GM19372 (cell line): Measurements from ENCODE around the gene FANCC.

Experiments used
- ATAC-seq: cut with Tn5 transposase; IDR thresholded peaks from one replicate; pipeline ENCODE4 v1.9.1; 2021; ENCODE audit warnings: mild to moderate bottlenecking, low read depth, moderate library complexity; ENCODE audit not compliant: unreplicated experiment

Gene FANCC

GRCh38 chr9:95105519-95106287, 211.8 kb downstream of the FANCC start:
- ATAC-seq: no peak

DNA sequence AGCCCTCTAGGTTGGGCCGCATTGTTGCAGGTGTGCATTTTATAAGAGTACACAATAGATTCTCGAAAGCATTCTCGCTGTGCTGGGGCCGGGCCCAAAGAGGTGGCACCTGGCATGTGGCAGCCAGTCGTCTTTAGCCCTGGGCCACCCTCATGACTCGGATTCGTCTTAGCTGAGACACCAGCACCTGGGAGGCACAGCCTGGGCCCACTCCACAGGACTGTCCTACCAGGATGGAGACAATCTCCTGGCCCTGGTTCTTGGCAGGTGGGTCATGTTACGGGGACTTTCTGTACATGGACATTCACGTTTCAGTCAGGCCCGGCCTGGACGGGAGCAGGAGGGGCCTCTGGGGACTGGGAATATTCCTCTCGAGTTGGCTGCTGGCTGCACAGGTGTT, 212.5 kb downstream of the FANCC start:
- ATAC-seq: no peak

GRCh38 chr9:95104581-95104960, 212.9 kb downstream of the FANCC start:
- ATAC-seq: no peak

GRCh38 chr9:95103871-95104580, 213.5 kb downstream of the FANCC start:
- ATAC-seq: no peak

GRCh38 chr9:95103281-95103771, 214.2 kb downstream of the FANCC start:
- no peak for ATAC-seq

DNA sequence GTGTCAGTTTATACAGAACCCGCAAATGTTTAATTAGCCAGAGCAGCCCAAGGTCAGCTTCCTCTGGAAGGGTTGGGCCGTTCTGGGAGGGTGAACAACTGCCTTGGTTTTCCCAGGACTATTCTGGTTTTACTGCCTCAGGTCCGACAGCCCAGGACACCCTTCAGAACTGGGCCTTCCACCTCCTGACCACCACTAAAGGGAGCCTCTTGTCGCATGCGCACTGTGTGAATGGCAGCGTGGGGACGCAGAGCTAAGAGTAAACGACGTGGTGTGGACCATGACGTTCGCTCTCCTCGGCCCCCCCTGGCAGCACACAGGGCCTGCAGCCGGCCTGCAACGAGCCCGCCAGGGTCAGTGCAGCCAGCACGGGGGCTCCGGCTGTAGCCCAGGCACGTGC, 214.9 kb downstream of the FANCC start:
- ATAC-seq: no peak

- ATAC-seq: no peak
These were observed 215.5 kb downstream of the FANCC start for GRCh38 chr9:95102001-95102433.

DNA sequence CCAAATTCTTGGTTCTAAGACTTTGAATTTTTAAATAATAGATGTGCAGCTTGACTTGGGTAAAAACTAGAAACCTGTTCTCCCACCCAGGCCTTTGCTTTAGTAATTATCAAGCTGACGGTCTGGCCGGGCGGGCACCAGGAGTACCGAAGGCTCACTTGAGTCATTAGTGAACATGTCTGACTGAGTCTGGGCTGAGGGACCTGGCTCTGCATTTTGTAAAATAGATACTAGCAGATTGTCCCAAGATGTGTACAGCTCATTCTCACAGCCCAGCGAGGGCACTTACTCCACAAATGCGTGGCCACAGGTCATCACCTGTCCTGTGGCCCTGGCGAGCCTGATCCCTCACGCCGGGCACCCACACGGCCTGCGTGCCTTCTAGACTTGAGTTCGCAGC, 216.2 kb downstream of the FANCC start:
- ATAC-seq: no peak

GRCh38 chr9:95100071-95100627, 217.4 kb downstream of the FANCC start:
- ATAC-seq: no peak

GRCh38 chr9:95099321-95100070, 218.0 kb downstream of the FANCC start:
- ATAC-seq: no peak

DNA sequence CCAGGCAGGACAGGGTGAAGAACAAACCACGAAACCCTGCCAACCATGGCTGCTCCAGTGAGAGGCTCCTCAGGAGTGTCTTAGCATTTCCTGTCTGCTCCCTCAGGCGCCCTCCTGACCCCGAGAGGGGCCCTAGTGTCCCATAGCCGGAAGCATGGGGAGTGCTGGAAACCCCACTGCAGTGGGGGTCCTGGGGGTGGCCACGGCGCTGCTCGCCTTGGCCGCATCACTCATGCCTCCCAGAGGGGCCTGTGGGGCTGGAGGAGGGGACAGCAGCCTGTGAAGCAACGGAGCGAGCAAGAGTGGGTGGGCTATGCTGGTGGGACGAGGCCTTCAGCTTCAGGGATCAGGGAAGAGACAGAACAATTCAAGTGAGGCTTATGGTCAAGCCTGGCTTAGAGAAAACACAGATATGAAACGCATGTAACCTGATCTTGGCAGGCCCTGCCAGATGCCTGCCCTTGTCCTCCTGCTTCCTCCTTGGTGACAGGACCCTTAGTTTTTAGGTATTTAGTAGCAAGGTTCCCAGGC, 219.1 kb downstream of the FANCC start:
- no peak for ATAC-seq

- ATAC-seq: no peak
These were observed 220.2 kb downstream of the FANCC start for GRCh38 chr9:95097279-95097678.

DNA sequence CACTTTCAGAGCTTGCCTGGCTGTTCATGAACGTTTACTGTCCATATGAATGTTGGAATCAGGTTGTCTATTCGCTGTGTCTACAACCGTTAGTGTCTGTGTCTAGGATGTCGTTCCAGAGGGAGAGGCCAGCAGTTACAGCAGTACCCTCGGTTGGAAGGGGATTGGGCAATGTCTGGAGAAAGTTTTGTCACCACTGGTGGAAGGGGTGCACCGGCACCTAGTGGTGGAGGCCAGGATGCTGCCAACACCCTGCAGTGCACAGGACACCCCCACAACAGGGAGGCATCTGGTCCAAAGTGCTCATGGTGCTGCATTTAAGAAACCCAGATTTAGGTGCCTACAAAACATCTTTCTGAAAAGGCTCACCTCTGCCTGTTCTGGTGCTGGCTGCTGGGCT, 220.7 kb downstream of the FANCC start:
- ATAC-seq: no peak

- no peak for ATAC-seq
These were observed 221.1 kb downstream of the FANCC start for GRCh38 chr9:95096381-95096780.

GRCh38 chr9:95095641-95096355, 221.7 kb downstream of the FANCC start:
- no peak for ATAC-seq

GRCh38 chr9:95094002-95094401, 223.5 kb downstream of the FANCC start:
- ATAC-seq: no peak

DNA sequence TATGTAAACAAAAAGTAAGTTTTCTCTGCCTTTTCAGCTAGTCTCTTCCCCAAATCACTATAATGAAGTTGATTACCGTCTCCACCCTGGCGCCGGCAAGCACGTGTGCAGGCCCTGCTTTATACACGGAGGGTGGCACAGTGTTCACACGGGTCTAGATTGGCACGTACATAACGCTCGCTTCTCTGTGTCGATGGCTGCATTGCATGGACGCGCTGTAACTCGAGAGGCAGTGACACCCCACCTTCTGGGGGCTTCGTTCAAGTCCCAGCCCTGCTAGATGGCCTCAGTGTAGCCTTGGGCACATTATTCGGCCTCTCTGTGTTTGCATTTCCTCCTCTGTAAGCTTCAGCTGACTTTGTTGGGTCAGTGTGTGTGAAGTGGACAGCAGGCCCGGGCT, 223.9 kb downstream of the FANCC start:
- ATAC-seq: no peak

DNA sequence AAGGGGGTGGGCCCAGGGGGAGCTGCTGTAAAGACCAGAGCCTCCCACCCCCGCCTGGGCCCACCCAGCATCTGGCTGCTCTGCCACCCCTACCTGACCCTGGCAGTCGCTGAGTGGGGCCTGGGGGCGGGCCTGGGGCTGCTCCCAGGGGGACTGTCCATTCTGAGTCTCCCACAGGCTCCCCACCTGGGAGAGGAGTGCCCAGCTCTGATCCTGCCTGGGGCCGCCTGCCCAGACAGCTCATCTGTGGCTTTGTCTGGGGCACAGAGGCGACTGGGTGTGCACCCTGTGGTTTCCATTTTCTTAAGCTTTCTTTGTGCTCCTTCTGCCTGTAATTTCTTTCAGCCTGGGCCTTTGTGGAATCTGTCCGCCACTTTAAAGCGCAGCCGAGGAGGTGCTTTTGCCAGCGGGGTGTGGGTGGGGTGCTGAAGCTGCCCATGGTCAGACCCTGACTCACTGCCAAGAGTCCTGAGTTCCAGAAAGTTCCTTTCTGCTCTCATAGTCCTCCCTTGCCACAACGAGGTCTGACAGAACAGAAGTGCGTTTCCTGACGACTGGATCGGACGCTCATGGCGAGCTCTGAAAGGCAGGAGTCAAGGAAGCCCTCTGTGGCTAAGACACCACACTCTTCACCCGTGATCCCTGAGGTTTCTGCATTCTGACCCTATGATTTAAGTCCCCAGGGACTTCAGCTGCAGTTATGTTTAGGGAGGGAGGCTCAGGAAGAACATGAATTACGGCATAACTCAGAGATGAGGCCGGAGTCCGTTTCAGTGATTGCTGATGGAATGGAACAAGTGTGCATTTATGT, 225.0 kb downstream of the FANCC start:
- no peak for ATAC-seq

- ATAC-seq: no peak
These were observed 225.8 kb downstream of the FANCC start for GRCh38 chr9:95091601-95092261.
